HG03097 (cell line): ENCODE measurements around the gene HORMAD2.

Experiments used
- ATAC-seq: cut with Tn5 transposase; IDR thresholded peaks from one replicate; pipeline ENCODE4 v1.9.1; 2021; ENCODE audit not compliant: unreplicated experiment, low FRiP score

The HORMAD2 gene, protein sequence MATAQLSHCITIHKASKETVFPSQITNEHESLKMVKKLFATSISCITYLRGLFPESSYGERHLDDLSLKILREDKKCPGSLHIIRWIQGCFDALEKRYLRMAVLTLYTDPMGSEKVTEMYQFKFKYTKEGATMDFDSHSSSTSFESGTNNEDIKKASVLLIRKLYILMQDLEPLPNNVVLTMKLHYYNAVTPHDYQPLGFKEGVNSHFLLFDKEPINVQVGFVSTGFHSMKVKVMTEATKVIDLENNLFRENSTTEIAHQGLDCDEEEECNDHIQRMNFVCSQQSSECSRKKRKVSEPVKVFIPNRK

DNA sequence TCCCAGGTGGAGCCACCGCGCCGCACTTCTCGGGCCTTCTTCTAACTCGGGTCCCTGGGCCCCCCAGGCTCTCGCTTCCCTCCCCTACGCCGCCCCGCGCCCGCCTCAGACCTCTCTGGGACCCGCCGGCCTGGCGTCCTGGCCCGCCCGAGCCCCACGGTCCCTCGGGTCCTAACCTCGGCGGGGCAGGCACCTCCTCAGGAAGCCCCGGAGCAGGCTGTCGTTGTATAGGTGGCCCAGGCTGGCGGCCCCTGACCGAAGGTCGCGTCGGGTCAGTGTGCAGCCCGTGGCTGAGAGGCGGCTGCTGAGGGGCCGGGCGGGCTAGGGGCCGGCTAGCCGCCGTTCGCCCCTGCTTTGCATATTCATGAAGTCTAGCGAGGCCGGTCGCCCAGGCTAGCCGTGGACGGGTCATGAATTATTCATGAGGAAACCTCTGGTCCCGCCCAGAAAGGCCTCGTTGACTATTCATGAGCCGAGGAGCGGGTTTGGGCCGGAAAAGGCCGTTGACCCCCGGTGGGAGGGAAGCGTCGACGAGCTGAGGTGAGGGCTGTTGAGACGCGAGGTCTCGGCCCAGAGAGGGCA is at the start of gene HORMAD2:
HORMAD2 (plus strand) TSS at position 513 of the 582 bp plus-strand sequence. CDS start 13,489 bp downstream, outside the sequence.
- ATAC-seq: no peak

DNA sequence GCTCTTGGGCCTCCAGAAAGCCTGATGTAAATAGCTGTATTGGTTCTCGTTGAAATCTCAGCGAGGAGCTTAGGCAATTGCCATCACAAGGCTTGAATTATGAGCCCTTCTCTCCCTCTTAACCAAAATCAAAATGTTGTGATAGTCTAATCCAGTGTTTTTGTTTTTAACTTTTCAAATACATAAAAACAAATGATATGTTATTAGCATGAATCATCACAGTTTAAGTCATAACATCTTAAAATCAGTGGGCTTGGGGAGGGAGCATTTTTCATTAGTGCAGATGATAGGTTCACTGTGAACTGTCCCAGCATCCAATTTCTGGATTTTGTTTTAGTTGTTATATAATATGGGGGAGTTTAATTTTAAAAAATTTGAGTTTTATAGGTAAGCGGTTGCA is 48.9 kb upstream of the HORMAD2 start:
- ATAC-seq: no peak

DNA sequence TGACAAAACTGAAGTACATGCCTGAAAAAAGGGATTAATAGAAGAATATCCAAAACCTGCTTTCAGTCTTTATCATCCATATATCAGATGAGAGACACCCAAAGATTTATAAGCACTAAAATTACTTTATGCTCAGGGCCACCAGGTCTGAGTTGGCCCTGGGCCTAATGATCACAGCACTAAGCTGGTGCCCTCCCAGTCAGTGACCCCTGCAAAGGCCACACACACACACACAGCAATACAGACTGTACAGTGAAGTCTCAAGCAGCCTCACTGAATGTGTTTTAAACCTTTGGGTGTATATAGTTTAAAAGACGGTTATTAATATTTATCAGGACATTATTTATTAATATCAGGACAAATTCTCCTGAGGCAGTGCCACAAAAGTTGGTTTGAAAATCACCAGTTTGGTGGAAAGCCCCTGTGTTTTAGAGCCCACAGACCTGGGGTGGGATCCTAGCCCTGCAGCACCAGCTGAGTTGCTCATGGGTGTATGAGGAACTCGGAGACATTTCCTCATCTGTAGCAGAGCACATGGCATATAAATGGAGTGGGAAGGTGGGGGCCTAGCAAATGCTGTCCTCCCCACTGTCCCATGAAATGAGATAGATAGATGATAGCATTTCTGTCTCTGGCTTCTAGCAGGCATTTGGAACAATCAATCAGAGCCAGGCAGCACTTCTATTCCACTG is 48.4 kb upstream of the HORMAD2 start:
- ATAC-seq: no peak

DNA sequence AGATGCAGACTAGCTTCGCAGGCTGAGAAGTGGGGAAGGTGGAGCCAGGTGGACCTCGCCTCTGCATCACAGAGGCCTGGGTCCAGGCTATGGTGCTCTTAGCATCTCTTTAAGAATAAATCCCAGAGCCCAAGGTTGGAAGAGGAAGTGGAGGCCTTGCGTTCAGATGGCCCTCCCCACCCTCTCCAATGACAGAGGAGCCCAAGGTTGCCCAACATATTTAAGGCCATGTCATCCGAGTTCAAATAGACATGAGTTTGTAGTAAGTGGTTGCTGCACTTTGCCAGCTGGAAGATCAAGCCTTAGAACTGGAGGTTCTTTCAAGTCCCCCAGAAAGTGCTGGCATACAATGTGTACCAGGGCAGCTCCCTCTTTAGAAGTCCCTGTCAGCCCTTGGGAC is 47.1 kb upstream of the HORMAD2 start:
- no peak for ATAC-seq

DNA sequence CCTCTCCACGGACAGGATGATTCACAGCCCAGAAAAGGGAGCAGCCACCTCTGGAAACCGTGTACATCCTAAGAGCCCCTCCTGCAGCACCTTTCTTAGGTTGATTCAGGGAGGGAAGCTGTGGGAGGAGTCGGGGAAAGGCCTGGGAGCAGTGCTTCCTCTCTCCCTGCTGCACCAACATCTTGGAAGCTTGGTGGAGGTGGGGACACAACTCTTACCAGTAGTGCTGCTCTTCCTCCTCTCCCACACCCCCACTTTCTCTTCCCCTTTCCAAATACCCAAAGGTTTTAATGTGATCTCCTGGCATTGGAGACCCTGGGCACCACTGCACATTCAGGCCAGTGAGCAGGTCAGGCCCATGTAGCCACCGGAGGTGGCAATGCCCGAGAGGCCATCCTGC is 46.4 kb upstream of the HORMAD2 start:
- ATAC-seq: no peak

DNA sequence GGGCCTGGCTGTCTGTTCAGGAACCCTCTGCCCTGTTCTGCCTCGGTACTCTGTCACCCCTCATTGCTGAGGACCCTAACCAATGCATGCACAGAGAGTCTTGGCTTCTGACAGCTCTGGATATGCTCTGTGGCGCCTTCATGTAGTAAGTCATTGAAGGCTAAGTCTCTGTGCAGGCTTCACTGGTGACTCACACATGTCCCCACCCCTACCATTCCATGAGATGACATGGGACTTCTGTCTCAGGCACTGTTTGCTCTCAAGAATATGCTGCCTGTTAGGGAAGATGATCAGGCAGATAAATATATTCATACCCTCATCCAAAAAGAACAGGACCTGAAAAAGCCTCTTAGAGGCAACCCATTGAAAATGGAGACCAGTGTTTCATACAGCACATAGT is 43.6 kb upstream of the HORMAD2 start:
- no peak for ATAC-seq

DNA sequence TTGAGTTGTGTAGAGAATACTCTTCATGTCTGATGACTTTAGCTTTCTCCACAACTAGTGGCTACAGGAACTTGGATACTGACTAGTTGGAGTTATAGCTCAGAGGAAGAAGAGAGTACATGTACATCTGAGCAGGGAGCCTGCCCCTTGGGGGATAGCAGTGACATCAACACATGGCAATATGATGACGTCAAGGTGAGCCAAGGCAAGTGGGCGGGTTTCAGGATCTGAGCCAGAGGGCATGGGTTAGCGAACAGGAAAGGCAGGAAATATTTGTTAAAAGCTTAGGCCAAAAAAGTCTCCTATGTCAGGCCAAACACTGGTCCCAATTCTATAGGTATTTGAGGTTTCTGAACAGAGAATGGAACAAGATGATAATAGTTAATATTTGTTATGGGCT is 42.0 kb upstream of the HORMAD2 start:
- ATAC-seq: no peak

DNA sequence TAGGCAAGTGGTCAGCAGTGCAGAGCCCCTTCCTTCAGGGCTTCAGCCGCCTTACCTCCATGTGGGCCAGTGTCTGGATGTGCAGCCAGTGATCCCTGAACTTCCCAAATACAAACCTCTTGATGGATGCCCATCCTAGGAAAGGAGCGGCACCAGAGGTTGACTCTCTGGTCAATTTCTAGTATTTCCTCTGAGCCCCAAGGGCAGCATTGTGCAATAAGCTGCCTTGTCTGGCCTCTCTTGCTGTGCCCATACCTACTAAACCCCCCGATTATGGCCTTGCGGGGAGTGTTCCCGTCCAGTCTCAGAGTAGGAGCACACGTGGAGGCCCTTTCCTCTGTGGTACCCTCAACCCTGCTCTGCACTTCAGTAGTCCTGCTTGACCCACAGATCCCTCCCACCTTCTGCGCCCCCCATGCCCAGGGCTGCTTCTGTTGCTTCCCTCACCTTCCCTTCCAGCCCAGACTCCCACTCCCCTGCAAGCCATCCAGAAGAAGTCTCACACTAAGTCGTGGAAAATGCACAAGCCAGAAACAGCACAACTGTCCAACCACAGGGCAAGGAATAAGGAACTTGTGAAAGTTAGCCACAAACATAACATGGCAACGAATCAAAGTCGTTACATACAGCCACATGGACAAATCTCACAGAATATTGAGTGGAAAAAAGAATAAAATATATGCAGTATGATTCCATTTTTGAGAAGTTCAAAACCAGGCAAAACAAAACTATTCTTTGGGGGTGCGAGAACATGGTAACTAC is 39.6 kb upstream of the HORMAD2 start:
- no peak for ATAC-seq

DNA sequence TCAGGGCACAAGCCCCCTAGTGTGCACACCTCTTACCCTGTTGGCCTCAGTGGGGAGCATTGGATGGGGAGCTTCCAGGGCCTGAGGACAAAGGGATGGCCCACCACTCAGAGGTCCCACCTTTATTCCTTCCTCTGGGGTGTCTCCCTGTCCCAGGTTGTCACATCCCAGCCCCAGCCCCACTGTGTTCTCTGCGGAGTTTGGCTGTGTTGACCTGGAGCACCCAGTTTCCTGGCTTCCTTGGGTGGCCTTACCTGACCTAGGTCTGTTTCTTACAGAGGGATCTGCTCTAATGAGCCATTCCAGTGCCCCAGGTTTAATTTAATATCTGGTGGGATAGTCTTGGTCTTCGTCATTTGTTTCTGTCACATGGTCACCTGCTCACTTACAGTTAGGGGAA is 38.8 kb upstream of the HORMAD2 start:
- no peak for ATAC-seq

DNA sequence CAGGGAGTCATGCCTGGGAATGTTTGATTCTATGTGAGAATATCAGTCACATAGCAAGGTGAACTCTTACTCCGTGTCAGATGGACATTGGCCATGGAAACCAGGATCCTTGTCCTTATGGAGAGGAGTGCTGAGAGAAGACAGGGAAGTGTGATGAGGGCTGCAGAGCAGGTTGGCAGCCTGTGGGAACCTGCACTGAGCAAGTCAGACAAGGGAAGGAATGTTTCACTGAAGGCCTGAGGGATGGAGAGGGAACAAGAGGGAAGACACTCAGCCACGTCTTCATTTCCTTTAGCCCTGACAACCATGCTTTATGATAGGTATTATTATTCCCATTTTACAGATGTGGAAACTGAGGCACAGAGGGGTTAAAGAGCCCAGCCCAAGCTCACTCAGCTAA is 38.4 kb upstream of the HORMAD2 start:
- no peak for ATAC-seq

DNA sequence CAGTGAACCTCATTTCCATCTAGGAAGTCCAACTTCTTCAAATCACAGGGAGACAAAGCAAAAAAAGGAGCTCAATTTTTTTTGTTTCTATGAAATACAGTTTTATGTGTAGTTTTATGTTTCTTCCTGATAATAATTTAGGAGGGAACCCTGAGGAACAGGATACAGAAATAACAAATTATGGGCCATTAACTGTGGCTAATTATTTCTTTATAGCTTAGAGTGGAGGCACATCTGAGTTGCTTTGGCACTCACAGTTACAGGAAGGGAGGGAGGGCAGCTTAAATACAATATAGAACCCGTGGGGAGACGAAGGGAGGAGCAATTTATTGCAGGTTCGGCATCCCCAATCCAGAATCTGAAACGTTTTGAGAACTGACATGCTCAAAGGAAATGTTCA is 37.1 kb upstream of the HORMAD2 start:
- ATAC-seq: no peak

DNA sequence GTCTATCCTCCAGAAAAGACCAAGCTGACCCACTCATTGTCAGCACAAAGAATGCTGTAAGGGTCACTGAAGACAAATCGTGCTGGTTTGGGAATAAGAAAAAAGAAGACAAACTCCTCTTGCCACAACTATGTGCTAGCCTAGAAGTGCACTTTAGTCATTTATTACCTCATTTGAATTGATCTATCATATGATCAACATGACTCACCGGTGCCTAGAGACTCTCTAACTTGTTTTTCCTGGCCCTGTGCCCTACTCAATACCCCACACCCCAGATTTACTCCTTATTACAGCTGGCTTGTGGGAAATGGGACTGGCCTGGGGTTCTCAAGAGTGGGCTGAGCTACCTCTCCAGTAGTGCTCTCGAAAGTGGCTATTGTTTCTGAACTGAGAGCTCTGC is 35.9 kb upstream of the HORMAD2 start:
- ATAC-seq: no peak

DNA sequence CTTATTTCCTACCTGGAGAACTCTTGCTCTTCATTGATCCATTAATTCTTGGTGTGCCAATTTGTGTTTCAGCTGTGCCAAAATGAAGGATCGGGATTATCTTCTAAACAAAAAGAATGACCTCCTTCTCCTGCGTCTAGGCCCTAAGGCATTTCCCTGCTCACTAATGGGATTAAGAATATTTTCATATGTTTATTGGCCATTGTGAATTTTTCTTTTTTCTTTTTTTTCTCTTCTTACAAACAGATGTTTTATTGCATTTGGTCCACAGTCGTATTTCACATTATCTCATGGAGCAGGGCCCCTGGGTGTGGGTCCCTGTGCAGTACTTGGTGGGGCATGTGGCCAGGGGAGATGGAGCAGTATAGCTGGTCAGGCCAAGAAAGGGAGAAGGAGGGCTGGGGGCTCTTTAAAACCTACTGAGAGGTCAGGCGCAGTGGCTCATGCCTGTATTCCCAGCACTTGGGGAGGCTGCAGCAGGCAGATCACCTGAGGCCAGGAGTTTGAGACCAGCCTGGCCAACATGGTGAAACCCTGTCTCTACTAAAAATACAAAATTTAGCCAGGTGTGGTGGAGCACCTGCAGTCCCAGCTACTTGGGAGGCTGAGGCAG is 35.3 kb upstream of the HORMAD2 start:
- no peak for ATAC-seq

DNA sequence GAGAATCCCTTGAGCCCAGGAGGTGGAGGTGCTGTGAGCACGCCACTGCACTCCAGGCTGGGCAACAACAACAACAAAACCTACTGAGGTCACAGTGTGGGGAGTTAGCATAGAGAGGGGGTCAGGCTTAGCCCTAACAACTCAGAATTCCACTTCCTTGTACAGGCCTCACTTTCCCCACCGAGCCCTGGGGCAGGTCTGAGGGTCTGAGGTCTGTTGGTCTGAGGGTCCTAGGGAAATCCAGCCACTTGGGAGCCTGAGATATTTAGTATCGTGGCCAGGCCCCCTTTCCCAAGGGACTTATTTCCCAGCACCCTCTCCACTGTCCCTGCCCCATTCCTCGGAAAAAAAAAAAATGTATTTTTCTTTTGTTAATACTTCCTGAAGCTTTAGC is 34.8 kb upstream of the HORMAD2 start:
- no peak for ATAC-seq

DNA sequence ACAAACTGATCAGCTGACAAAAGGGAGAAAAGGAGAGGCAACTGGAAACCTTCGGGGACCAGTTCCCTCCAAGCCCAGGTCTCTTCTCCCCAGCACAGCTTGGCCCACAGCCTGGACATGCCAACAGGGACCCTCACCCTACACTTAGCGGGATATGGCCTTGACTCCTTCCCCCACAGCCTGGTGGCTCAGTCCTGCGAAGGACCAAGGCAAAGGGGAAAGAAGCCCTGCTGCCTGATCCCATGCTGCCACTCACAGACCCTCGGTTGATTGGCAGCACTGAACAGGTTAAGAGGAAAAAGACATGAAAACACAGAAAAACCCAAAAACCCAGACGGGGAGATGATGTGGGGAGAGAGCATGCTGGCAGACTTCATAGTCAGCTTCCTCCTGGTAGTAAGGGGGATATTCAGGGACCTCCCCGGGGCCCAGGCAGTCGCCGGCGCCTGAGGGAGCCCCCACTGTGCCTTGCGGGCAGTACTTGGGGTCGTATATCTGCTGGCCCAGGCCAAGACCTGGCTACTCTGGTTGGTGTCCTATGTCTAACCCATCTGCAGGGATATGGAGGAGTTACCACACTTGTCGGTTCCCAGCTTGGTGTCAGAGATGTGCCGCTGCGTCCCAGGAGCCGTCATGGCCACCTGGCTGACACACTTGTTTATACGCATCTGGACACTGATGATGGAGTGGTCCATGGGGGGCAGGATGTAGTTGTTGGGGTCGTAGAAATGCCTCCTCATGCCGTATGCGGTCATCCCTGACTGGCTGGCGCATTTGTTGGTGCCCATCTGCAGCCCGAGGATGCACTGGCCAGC is 34.2 kb upstream of the HORMAD2 start:
- ATAC-seq: no peak

DNA sequence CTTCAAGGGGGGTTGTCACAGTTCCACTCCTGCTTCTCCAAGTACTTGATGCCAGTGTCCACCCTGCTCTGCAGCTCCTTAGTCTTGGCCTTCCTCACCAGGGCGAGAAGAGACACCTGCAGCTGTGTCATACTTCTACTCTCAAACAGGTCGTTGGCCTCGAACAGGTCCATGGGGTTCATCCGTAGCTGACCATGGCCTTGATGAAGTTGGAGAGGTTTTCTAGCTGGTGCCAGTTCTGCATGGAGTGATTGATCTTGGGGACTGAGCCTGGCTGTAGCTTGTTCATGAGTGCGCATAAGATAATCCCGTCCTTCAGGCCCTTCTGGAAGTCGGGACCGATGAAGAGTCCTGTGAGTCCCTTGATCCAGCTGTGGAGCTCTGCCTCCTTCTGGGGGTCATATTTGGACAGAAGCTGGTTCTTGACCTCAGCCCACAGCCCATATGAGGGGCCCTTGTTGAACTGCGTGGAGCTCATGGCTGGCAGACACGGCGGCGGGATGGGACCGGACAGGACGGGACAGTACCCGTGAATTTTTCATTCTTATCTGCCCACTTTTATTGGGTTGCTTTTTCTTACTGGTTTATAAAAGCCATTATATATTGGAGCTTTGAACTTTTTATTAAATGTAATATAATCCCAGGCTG is 33.4 kb upstream of the HORMAD2 start:
- ATAC-seq: no peak

DNA sequence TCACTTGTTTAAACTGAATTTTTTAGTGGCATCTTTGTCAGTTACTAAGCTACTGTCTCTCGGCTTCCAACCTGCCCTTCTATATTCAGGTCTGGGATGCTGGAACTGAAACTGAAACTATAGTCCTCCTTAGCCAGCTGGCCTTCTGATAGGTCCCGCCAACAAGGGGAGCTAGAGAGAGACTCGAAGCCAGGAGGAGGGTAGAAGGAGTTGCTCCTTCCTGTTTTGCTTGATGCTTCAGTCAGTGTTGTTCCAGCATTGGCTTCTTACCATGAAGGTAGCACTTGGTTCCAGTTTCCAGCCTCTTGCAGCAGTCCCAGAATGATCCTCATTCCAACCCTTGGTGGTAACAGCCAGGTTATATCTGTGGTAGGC is 32.9 kb upstream of the HORMAD2 start:
- no peak for ATAC-seq

DNA sequence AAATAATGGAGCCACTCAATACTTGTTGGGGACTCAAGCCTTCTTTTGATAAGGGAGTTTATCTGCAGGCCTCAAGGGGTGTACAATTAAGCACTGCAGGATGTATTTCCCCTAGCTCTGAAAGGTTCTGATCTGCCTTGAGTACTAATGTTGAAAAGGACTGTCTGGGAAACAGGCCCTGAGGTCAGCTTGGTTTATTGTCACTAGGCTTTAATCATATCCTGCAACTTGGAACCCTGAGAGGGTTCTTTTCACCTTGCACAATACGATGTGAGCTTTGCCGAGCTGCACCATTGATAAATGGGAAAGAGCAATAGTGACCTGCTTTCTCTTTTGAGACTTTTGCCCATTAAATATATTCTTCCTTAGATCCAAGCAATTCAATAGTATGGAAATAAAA is 31.6 kb upstream of the HORMAD2 start:
- no peak for ATAC-seq

DNA sequence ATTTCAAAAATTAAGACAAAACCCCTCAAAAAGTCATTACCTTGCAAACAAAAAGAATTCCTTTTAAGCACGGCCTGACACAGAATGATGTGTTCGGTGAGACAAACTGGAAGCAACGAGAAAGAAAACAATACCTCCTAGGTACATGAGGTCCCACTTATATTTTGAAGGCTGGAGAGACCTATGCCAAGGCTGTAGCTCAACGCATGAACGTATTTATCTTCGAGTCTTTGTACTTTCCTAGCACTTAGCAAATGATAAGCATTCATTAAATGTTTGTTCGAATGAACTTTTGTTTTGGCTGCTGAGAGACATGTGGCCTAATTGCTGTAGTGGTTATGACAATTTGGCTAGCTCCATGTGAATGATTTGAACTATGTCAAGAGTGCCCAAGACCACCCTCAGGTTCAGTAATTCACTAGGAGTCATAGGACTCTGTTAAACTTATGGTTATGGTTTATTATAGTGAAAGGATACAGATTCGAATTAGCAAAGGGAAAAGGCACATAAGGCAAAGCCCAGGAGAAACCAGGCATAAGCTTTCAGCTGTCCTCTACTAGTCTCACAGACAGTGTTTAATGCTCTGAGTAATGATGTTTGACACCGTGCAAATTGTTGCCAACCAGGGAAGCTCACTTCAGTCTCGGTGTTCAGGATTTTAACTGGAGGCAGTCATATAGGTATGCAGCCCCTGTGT is 26.0 kb upstream of the HORMAD2 start:
- ATAC-seq: no peak
